T-helper 22 cell (primary cell): ENCODE measurements around the gene PNMT.

ENCODE experiments used
- DNase-seq: peaks from one replicate; pipeline ENCODE4 v3.0.0-alpha.2; 2020; ENCODE audit warnings: low read depth

Gene PNMT

GRCh38 chr17:39653662-39654331, 14.5 kb upstream of the PNMT start:
- peak; percentile 49 for DNase-seq

GRCh38 chr17:39655105-39655504, 13.1 kb upstream of the PNMT start:
- no peak for DNase-seq

GRCh38 chr17:39658346-39658745, 9.9 kb upstream of the PNMT start:
- DNase-seq: no peak

GRCh38 chr17:39658760-39659159, 9.5 kb upstream of the PNMT start:
- no peak for DNase-seq

GRCh38 chr17:39659279-39660010, 8.8 kb upstream of the PNMT start:
- DNase-seq: no peak

GRCh38 chr17:39660011-39660360, 8.3 kb upstream of the PNMT start:
- DNase-seq: no peak

GRCh38 chr17:39660397-39661385, 7.6 kb upstream of the PNMT start:
- DNase-seq: no peak

GRCh38 chr17:39661744-39662541, 6.3 kb upstream of the PNMT start:
- no peak for DNase-seq

- DNase-seq: no peak
Measured at GRCh38 chr17:39662551-39663339, 5.5 kb upstream of the PNMT start.

- DNase-seq: no peak
Measured at GRCh38 chr17:39663340-39663687, 4.9 kb upstream of the PNMT start.

GRCh38 chr17:39663688-39664580, 4.3 kb upstream of the PNMT start:
- no peak for DNase-seq

GRCh38 chr17:39664581-39665561, 3.4 kb upstream of the PNMT start, which contains the start of gene TCAP:
TCAP (plus strand) TSS chr17:39665349; CDS start chr17:39665360, 11 bp downstream.
- DNase-seq: no peak

- no peak for DNase-seq
Measured at GRCh38 chr17:39665642-39666224, 2.5 kb upstream of the PNMT start.

- DNase-seq: no peak
Measured at GRCh38 chr17:39666231-39666600, 2.0 kb upstream of the PNMT start.

GRCh38 chr17:39666601-39667261, 1.5 kb upstream of the PNMT start:
- DNase-seq: no peak

- DNase-seq: no peak
Measured at GRCh38 chr17:39667262-39667944, 850 bp upstream of the PNMT start.
